H9 (cell line): ENCODE results near the gene NFIX. TPM values are rescaled to one million over a fixed set of nuclear protein-coding genes. Genes with fewer than 3 reads are reported as not detected.

Experiments used
- DNase-seq: peaks from one replicate; pipeline ENCODE4 v3.0.0-alpha.2; 2017
- H2AFZ ChIP-seq: one replicate; pipeline ENCODE4 v1.6.1; 2013; ENCODE audit warnings: mild to moderate bottlenecking, low read length, control low read depth, moderate library complexity
- H2AK5ac ChIP-seq: 2 replicates; pipeline ENCODE4 v1.6.1; 2013; ENCODE audit warnings: low read length, control low read depth, mixed read lengths; ENCODE audit not compliant: insufficient read length
- H2BK120ac ChIP-seq: one replicate; pipeline ENCODE4 v1.6.1; 2013; ENCODE audit warnings: low read depth, mild to moderate bottlenecking, low read length, control low read depth, inconsistent platforms; ENCODE audit not compliant: poor library complexity, severe bottlenecking
- H2BK12ac ChIP-seq: 2 replicates; pipeline ENCODE4 v1.6.1; 2013; ENCODE audit warnings: low read length, control low read depth, mixed read lengths, low read depth; ENCODE audit not compliant: insufficient read length
- H2BK15ac ChIP-seq: 2 replicates; pipeline ENCODE4 v1.6.1; 2013; ENCODE audit warnings: low read depth, low read length, control low read depth
- H2BK20ac ChIP-seq: one replicate; pipeline ENCODE4 v1.6.1; 2013; ENCODE audit warnings: low read depth, mild to moderate bottlenecking, low read length, control low read depth, inconsistent platforms; ENCODE audit not compliant: poor library complexity, severe bottlenecking
- H2BK5ac ChIP-seq: 2 replicates; pipeline ENCODE4 v1.6.1; 2013; ENCODE audit warnings: low read length, control low read depth, mixed read lengths; ENCODE audit not compliant: insufficient read length
- H3K14ac ChIP-seq: 2 replicates; pipeline ENCODE4 v1.6.1; 2013; ENCODE audit warnings: low read length, control low read depth; ENCODE audit not compliant: insufficient read depth
- H3K18ac ChIP-seq: 2 replicates; pipeline ENCODE4 v1.6.1; 2013; ENCODE audit warnings: low read depth, mild to moderate bottlenecking, mixed read lengths, low read length, control low read depth; ENCODE audit not compliant: insufficient read length
- H3K23ac ChIP-seq: 2 replicates; pipeline ENCODE4 v1.6.1; 2013; ENCODE audit warnings: low read length, control low read depth, mixed read lengths, low read depth; ENCODE audit not compliant: insufficient read length
- H3K23me2 ChIP-seq: 2 replicates; pipeline ENCODE4 v1.6.1; 2013; ENCODE audit warnings: low read depth, mild to moderate bottlenecking, mixed read lengths, low read length, control low read depth; ENCODE audit not compliant: insufficient read length, poor library complexity, severe bottlenecking
- H3K27ac ChIP-seq: 2 replicates; pipeline ENCODE4 v1.5.1; 2013; ENCODE audit warnings: low read length, control low read depth, mixed read lengths, low read depth; ENCODE audit not compliant: insufficient read length
- H3K27me3 ChIP-seq: 2 replicates; pipeline ENCODE4 v1.6.1; 2013; ENCODE audit warnings: low read length, control low read depth, inconsistent platforms; ENCODE audit not compliant: insufficient read depth
- H3K4ac ChIP-seq: 2 replicates; pipeline ENCODE4 v1.6.1; 2013; ENCODE audit warnings: low read depth, mild to moderate bottlenecking, control low read depth, inconsistent platforms, low read length, moderate library complexity
- H3K4me1 ChIP-seq: 2 replicates; pipeline ENCODE4 v1.6.1; 2013; ENCODE audit warnings: low read length, control low read depth, inconsistent platforms; ENCODE audit not compliant: insufficient read depth
- H3K4me2 ChIP-seq: 2 replicates; pipeline ENCODE4 v1.6.1; 2013; ENCODE audit warnings: low read length, control low read depth, mixed read lengths; ENCODE audit not compliant: insufficient read length, insufficient read depth
- H3K56ac ChIP-seq: 2 replicates; pipeline ENCODE4 v1.6.1; 2013; ENCODE audit warnings: low read depth, mild to moderate bottlenecking, mixed read lengths, low read length, control low read depth; ENCODE audit not compliant: insufficient read length
- H3K79me1 ChIP-seq: 2 replicates; pipeline ENCODE4 v1.6.1; 2013; ENCODE audit warnings: low read depth, mild to moderate bottlenecking, moderate library complexity, low read length, control low read depth, inconsistent platforms; ENCODE audit not compliant: insufficient read depth, poor library complexity, severe bottlenecking
- H3K79me2 ChIP-seq: 2 replicates; pipeline ENCODE4 v1.6.1; 2013; ENCODE audit warnings: low read length, control low read depth, inconsistent platforms; ENCODE audit not compliant: insufficient read depth
- H3K9ac ChIP-seq: 2 replicates; pipeline ENCODE4 v1.6.1; 2013; ENCODE audit warnings: low read length, control low read depth, mixed read lengths; ENCODE audit not compliant: insufficient read length; ENCODE audit errors: extremely low read depth
- H3K9me3 ChIP-seq: one replicate; pipeline ENCODE4 v1.6.1; 2013; ENCODE audit warnings: low read depth, low read length, inconsistent platforms; ENCODE audit not compliant: control insufficient read depth
- H3T11ph ChIP-seq: one replicate; pipeline ENCODE4 v1.6.1; 2013; ENCODE audit warnings: mild to moderate bottlenecking, low read length, control low read depth, inconsistent platforms
- H4K20me1 ChIP-seq: one replicate; pipeline ENCODE4 v1.6.1; 2013; ENCODE audit not compliant: control insufficient read depth, insufficient read length, insufficient read depth
- H4K5ac ChIP-seq: 2 replicates; pipeline ENCODE4 v1.6.1; 2013; ENCODE audit warnings: low read depth, mild to moderate bottlenecking, mixed read lengths, low read length, control low read depth; ENCODE audit not compliant: insufficient read length
- H4K8ac ChIP-seq: replicated peaks from 2 replicates; pipeline ENCODE4 v1.6.1; 2013; ENCODE audit warnings: low read length, control low read depth, mixed read lengths, low read depth; ENCODE audit not compliant: insufficient read length
- H4K91ac ChIP-seq: 2 replicates; pipeline ENCODE4 v1.6.1; 2013; ENCODE audit warnings: low read depth, mild to moderate bottlenecking, moderate library complexity, mixed read lengths, low read length, control low read depth; ENCODE audit not compliant: insufficient read length
- H3K27ac Mint-ChIP-seq, 3 experiments: 2 replicates in 2 of 3; 3 replicates in 1 of 3; pipeline ENCODE4 v1.8.0; 2020 to 2021; ENCODE audit warnings: mixed read lengths in 3 of 3, mild to moderate bottlenecking in 1 of 3, moderate library complexity in 1 of 3
- H3K27me3 Mint-ChIP-seq: 2 replicates; pipeline ENCODE4 v1.8.0; 2021; ENCODE audit warnings: low read depth, mild to moderate bottlenecking, moderate library complexity, mixed read lengths
- H3K36me3 Mint-ChIP-seq, 3 experiments: 2 replicates in 2 of 3; 3 replicates in 1 of 3; pipeline ENCODE4 v1.8.0; 2020 to 2021; ENCODE audit warnings: low read depth in 3 of 3, mixed read lengths in 3 of 3; ENCODE audit not compliant: insufficient read depth in 1 of 3
- H3K4me1 Mint-ChIP-seq, 2 experiments: 2 replicates each; pipeline ENCODE4 v1.8.0; 2020; ENCODE audit warnings: mixed read lengths in 2 of 2
- H3K4me3 Mint-ChIP-seq, 2 experiments: 2 replicates in 1 of 2; 3 replicates in 1 of 2; pipeline ENCODE4 v1.8.0; 2020 to 2021; ENCODE audit warnings: mild to moderate bottlenecking in 2 of 2, mixed read lengths in 2 of 2, moderate library complexity in 1 of 2
- H3K9me3 Mint-ChIP-seq, 2 experiments: 2 replicates in 1 of 2; 3 replicates in 1 of 2; pipeline ENCODE4 v1.8.0; 2020; ENCODE audit warnings: mild to moderate bottlenecking in 2 of 2, mixed read lengths in 2 of 2, moderate library complexity in 1 of 2
- WGBS: extraction: QIAGEN DNeasy Blood & Tissue Kit; methylation state at CpG from one replicate; pipeline ENCODE4 v1.1.7; 2013; ENCODE audit warnings: missing lambda C conversion rate, low lambda C conversion rate, mixed read lengths; ENCODE audit not compliant: insufficient read length; ENCODE audit errors: extremely low coverage; 5-methylcytosine and 5-hydroxymethylcytosine counted together
- total RNA-seq: library from RNA; stranded (reverse); gene quantifications from 2 replicates; pipeline ENCODE4 v1.2.1, GENCODE V29; 2021
- TF ChIP-seq, protein P1 (sequence below): fragments of 200-600 bp; sonication (generic); conservative IDR thresholded peaks from 3 replicates; pipeline ENCODE4 v1.8.0; 2021; ENCODE audit warnings: antibody characterized with exemption, mild to moderate bottlenecking

The NFIX gene
- total RNA-seq, 1 experiment from 2014 or later: 0.31 TPM

- Histone ChIP-seq H2AK5ac (no peak overlapping the region), H3K27ac (no peak overlapping the region), H3K4me1 (peaks cover 4% of the 10 kb centered on the region; the same call in 1 of the 2 replicates), H4K8ac (no peak overlapping the region), H3K23ac (no peak overlapping the region), H3K56ac (no peak overlapping the region), H3K23me2 (peaks cover 5% of the 10 kb centered on the region), H2BK120ac (no peak overlapping the region), H3K9me3 (no peaks in the 10 kb centered on the region), H3K4me2 (peak overlapping the region; percentile 20), H3K18ac (no peak overlapping the region), H2BK5ac (no peak overlapping the region), H4K5ac (no peak overlapping the region), H3K9ac (no peak overlapping the region), H3K27me3 (peaks cover 95% of the 10 kb centered on the region), H4K91ac (no peak overlapping the region), H2AFZ (no peak overlapping the region), H2BK12ac (no peak overlapping the region), H3K79me2 (no peaks in the 10 kb centered on the region), H4K20me1 (peaks cover 2% of the 10 kb centered on the region), H2BK20ac (no peak overlapping the region), H3K14ac (no peak overlapping the region), H2BK15ac (no peak overlapping the region), H3K79me1 (no peaks in the 10 kb centered on the region), H3K4ac (no peak overlapping the region), H3T11ph (no peak overlapping the region)
- DNase-seq: no peak
- Mint-ChIP-seq H3K4me1 (peaks cover 20 to 60% of the 10 kb centered on the region in 2 experiments), H3K27ac (no peak overlapping the region), H3K27me3 (peaks cover 100% of the 10 kb centered on the region), H3K4me3 (peak overlapping the region in 1 of 2 experiments; percentile 65; a peak in 2 of 5 replicates), H3K36me3 (no peaks in the 10 kb centered on the region), H3K9me3 (peaks cover 4 to 11% of the 10 kb centered on the region in 2 experiments)
- no CpG with 5 or more reads among the region's 23 CpGs for WGBS
- TF ChIP-seq, protein P1, sequence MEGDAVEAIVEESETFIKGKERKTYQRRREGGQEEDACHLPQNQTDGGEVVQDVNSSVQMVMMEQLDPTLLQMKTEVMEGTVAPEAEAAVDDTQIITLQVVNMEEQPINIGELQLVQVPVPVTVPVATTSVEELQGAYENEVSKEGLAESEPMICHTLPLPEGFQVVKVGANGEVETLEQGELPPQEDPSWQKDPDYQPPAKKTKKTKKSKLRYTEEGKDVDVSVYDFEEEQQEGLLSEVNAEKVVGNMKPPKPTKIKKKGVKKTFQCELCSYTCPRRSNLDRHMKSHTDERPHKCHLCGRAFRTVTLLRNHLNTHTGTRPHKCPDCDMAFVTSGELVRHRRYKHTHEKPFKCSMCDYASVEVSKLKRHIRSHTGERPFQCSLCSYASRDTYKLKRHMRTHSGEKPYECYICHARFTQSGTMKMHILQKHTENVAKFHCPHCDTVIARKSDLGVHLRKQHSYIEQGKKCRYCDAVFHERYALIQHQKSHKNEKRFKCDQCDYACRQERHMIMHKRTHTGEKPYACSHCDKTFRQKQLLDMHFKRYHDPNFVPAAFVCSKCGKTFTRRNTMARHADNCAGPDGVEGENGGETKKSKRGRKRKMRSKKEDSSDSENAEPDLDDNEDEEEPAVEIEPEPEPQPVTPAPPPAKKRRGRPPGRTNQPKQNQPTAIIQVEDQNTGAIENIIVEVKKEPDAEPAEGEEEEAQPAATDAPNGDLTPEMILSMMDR: no peak
Measured at GRCh38 chr19:13012390-13012689, 17.1 kb downstream of the NFIX start.
